Myocyte (in vitro differentiated cells): Measurements from ENCODE around the gene ACSL6. TPM values are rescaled to one million over a fixed set of nuclear protein-coding genes. Genes with fewer than 3 reads are reported as not detected.
A peak's percentile ranks its signal among the peaks of the same experiment; 100 is the strongest.

ENCODE experiments used
- DNase-seq: peaks from one replicate; pipeline ENCODE4 v3.0.0-alpha.2; 2012; ENCODE audit warnings: low read depth
- total RNA-seq: library from RNA; depleted of rRNA; stranded (reverse); fragments of >200 nt; gene quantifications from 2 replicates; pipeline ENCODE4 v1.2.3, GENCODE V29; 2014

The ACSL6 gene
- total RNA-seq, 1 donor from 2014 or later: 1.3 TPM

DNA sequence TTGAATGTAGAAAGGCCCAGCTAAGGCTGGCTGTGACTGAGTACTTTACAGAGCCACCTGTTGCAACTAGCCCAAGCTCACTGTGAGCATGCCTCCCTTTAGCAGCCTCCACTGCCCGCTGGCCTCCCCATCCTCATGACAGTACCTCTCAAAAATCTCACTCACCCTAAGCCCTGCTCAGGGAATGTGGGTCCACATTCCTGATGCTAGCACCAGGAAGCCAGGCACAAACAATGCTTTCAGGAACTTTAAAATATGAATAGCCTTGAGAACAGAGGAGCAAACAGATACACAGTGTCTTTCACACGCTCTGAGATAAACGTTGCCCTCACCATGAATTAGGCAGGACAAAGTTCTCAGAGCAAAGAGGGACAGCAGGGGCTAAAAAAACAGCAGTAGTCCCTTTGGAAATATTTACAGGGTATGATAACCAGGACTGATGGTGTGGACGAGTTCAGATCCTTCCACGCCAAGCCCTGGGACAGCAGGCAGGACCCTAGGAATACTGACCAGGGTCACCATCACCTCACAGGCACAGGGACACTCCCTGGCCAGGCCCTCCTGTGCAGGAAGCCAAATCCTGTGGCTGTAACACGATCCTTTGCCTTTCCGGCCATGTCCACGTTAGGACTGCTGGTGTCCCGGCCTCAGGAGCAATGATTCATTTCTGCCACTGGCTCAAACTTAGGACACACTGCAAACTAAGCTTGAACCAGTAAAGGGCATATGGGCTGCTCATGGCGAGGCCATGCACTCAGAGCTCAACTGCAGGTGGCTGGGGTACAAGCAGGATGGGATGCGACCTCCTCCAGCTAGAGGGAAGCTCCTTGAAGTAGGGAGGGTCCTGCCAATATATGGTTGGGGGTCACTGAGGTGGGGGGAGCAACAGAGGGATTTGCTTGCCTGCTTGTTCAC lies 9.6 kb downstream of the ACSL6 start:
- peak; percentile 68 for DNase-seq

DNA sequence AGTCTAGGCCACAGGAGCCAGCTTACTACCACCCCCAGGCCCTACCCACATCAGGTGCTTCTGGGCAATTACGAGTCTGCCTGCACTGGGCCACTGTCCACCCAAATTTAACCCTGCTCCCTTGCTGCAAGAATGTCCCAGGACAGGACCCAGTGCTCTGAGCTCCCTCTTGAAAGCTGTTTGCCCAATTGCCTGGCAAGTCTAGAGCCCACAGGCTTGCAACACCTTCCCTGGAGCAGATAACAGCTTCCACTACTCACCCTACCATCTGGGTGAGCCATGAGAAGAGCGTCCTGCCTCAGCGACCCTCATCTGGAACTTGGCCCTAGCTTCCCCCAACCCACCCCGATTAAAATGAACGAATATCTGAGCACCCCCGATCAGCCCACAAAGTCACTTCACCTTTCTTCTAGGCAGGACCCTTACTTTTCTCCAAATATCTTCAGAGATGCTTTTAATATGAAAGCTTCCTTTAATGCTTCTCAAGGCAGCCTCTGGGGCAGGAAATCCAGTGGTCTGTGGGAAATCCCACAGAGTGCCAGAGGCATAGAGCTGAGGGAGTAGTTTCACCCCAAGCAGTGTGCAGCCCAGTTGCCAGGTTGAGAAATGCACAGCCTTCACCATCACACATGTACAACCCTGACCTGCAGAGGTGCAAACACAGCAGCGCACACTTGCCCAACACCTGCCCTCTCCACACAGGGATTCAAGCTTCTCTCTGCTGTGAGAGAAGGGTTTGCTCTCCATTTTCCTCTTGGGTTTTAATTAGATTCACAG lies 10.6 kb downstream of the ACSL6 start:
- DNase-seq: no peak

DNA sequence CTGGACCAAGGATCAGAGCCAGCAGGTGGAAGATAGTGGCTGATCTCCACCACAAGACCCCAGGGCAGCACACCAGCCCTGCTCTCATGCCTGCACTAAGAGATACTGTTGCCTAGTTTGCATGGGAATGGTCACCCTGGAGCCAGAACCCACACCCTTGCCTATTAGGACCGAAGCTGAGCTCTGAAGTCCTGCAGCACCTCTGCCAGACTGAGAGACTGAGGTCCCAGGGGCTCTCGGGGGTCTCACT lies 11.3 kb downstream of the ACSL6 start:
- DNase-seq: no peak

DNA sequence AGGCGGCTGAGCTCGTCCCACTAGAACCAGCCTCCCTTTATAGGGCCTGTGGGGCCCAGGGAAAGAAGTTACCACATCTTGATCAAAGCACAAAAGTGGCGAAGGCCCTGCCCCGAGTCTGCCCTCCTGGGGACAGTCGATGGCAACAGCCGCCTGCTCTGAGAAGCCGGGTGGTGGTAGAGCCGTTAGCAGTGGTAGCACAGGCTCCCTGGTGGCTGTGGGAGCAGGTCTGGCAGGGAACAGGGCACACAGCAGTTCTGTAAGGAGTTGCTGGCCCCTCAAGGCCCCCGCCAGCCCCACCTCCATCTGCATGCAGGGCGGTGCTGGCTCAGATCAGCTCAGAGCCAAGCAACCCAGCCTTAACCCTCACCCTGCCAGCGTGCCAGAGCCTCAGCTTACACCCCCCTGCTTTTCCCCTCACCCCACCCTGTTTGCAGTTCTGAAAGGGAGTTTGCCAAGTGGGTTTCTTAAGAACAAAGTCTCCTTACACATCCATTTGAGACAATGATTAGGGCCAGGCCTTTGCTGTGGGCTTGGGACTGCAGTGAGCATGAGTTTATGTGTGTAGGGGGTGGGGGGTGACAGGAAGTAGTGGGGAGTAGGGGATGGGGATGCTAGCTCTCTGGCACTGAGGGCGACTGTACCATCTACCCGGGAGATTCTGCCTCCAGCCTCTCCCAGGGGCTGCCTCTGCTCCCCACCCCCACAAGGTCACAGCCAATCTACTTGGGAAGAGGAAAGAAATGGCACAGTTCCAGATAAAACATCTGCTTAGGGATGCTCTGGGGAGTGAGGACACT lies 11.8 kb downstream of the ACSL6 start:
- DNase-seq: no peak

DNA sequence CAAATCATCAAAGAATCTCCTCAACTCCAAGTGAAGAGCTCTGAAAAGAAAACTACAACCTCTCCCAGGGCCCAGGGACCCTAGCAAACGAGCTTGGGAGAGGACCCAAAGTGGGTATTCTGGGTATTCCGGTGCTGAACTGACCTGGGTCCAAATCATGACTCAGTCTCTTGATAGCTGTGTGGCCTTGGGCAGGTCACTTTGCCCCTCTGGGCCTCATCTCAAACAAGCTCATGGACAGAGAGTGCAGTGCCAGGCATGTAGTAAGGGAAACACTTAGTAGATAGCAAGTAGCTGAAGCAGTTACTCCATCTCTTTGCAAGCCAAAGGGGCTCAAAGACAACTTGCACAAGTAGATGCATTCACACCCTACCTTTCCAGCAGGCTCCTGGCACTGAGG lies 12.4 kb downstream of the ACSL6 start:
- no peak for DNase-seq

GRCh38 chr5:131998431-131999040 lies 12.9 kb downstream of the ACSL6 start:
- no peak for DNase-seq

GRCh38 chr5:131997727-131998117 lies 13.7 kb downstream of the ACSL6 start:
- no peak for DNase-seq

DNA sequence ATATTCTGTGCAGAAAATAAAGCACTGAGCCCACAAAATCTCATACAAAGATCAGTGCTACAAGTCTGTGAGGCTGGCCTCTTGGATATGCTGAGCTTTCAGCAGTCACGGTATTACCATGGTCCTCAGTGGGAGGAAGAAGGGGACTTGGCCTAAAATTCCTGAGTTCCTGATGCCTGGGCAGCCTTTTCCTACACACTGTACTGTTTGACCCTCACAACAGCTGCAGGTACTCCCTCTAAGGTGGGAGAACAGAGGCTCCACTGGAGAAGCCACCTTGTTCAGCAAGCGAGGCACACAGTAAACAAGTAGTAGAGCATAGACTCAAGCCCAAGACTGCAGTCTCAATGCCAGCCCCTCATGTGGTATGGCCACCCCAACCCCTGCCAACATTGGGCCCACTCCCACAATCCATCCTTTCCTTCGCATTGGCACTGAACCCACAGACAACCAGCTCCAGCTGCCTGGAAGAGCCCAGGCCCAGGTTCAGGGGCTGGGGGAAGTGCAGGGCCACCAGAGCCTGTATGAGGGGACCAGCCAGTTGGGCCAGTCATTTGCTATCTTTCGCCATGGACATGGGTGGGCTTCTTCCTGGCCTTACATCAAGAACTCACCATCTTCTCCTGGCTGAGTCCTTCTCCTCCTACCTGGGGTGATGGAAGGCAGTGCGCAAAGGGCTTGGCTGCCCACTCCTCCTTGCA lies 14.3 kb downstream of the ACSL6 start:
- no peak for DNase-seq

DNA sequence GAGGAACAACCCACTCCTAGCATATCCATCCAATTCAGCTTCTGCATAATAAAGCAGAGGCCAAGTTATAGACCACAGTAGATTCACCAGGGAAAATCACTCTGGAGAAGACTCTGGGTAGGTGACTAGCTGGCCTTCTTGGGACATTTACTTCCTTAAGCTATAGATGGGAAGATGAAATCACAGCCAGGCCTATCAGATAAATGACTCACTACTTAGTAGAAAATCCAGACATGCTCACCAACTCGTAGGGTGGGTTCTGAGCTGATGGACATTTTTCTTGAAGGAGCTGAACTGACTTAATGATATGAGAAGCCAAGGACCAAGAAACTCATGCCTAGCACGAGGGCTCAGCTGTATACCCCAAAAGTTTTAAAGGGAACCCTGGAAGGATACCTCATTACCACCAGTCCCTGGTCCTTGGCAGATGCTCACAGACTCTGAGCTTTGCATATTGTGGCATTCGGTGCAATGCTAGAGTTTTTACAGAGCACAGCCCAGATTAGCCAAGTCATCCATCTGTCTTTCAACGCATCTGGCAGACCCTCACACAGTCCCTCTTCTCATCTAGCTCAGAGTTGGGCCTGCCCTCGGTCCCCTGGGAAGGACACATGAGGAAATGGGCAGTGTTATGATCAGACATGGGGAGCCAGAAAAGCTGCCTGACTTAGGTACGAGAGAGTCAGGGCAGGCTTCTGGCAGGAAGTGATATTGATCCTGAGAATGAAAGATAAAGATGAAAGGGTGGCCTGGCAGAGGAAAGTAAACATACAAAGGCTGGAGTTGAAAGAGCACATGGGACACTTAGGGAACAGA lies 15.0 kb downstream of the ACSL6 start:
- no peak for DNase-seq

DNA sequence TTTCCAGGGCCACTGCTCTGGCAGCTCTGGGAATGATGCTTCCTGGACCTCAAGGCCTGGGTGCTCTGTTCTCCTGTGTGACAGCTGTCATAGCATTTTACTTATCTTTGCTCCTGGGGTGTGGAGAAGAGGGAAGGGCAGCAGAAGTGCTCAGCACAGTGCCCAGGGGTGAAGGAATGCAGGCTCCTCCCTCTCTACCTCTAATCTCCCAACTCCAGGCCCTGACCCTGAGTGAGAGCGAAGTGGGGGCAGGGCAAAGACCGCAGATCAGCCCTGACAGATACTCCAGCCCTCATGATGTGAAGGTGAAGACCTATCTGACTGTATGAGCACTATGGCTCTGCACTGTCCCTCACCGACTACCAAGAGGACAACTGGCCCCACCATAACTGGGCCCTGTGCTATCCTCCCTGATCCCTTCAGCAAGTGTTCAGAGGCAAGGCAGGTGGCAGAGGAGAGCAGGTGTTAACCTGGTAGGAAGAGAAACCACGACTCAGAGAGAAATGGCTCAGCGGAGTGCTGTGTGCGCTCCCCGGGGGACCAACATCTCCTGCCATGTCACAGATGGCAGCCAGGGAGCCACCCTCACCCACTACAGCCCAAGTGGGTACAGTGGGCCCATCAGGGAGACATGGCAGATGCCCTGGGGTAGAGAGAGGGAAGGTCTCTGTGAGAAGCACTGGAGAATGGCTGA lies 16.8 kb downstream of the ACSL6 start:
- DNase-seq: no peak

DNA sequence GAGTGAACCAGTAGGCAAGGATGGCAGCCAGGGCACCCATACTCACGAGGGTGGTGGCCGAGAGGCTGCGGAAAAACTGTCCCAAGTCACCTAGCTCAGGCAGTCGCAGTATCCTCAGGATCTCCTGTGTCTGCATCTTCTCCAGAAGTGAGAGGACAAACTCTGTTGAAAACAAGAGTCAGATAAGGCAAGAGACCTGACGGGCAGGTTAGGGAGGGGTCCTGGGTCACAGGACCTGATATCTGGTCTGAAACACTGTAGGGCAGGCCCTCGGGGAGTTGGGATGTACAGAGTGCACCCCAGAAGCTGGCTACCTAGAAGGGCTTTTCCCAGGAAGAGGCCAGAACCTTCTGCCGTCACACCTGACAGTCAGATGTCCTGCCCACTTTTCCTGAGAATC lies 17.4 kb downstream of the ACSL6 start:
- DNase-seq: no peak

GRCh38 chr5:131993676-131994075 lies 17.8 kb downstream of the ACSL6 start:
- no peak for DNase-seq

- DNase-seq: no peak
Observed at GRCh38 chr5:131992370-131992769, 19.1 kb downstream of the ACSL6 start.

GRCh38 chr5:131991593-131992324 lies 19.7 kb downstream of the ACSL6 start:
- no peak for DNase-seq

- DNase-seq: no peak
Observed at GRCh38 chr5:131990716-131991115, 20.7 kb downstream of the ACSL6 start.

DNA sequence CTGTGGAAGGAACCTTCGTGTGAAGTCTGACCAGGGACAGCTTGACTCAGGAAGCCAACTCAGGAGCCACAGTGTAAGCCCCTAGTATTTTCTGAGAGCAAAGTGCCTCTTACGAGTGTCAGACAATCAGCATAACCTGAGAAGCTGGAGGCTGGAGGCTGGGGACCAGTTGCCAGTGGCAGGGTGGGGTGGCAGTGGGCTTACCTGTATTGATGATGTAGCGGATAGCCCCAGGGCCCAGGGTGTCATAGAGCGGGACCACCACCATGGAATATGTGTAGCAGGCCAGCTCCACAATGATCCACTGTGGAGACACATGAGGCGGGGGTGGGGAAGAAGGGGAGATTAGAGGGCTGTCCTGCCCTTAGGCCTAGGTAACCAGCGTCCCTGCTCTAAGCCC lies 22.9 kb downstream of the ACSL6 start:
- DNase-seq: no peak

DNA sequence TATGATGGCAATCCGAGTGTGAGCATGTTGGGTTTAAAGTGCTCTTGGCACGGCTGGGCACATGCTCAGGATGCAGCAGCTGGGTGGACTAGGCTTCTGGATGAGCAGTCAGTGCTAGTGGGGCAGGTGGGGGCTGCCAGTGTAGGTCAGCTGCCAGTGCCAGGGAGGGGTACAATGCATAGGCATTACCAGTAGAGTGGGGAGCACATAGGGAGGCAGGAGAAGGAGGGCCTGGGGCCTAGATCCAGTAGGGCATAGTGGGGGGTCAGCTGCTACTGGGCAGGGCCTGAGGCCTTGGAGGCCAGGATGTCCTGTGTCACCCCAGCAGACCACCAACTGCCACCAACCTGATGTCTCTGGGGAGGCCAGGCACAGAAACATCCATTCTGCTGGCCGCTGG lies 24.2 kb downstream of the ACSL6 start:
- DNase-seq: no peak

DNA sequence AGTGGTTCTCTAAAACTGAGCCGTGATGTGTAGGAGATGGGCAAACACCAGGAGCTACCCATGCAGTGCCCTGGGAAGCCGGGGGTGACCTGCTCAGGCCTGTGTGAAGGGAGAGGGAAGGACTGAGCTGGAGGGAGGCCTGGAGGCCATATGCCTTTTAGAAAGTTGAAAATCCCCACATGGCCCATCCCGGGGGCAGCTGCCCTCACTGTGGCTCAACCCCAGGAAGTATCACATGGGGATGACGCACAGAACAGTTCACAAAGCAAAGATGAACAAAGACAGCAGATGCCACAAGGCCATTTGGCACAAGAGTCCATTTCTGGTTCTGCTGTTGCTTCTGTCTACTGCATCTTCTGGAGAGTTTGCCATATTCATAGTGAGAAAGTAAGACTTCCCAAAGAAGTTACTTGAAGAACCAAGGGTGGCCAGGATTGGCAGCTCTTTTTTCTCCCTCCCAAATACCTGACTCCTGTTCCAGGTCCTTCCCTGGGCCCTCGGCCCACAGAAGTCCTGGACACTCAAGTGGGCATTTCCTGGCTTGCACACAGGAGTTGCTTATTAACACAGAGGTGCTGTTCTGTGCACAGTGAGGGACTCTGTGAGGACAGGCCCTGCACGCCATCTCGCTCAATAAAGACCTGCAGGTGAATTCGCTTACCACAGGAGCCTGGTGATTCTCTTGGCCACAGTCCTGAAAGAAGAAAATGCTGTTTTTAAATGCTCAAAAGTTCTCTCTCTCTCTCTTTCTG lies 25.1 kb downstream of the ACSL6 start:
- DNase-seq: no peak
